Measurements from ENCODE around the gene AGBL4. TPM values are rescaled to one million over a fixed set of nuclear protein-coding genes. Genes with fewer than 3 reads are reported as not detected.
"Not testable (repeated sequence)": the region's sequence is repeated elsewhere in the genome, so short reads cannot be mapped to it uniquely, and the experiment has no call there.

The AGBL4 gene
- total RNA-seq, 1 experiment from 2014 or later, result 0.33 TPM

- Histone ChIP-seq H3K27me3 (ENCODE audit: low read length) (no peaks in the 10 kb centered on the region), H4K20me1 (ENCODE audit: low read length) (no peaks in the 10 kb centered on the region), H3K4me3 (ENCODE audit: low read length) (no peak overlapping the region), H3K79me2 (ENCODE audit: low read length) (no peaks in the 10 kb centered on the region), H3K36me3 (ENCODE audit: low read depth, low read length) (no peaks in the 10 kb centered on the region), H3K4me2 (ENCODE audit: low read length) (no peak overlapping the region), H3K4me1 (ENCODE audit: insufficient read depth, low read length) (peaks cover 1% of the 10 kb centered on the region; the same call in 1 of the 2 replicates), H3K9me2 (replicated peaks; ENCODE audit: low read length) (no peaks in the 10 kb centered on the region), H3F3A (ENCODE audit: low read length, unreplicated experiment) (no peaks in the 10 kb centered on the region), H3K9me3 (ENCODE audit: low read length) (0 out of 2 replicates have a peak, but pooled peaks cover 5% of the 10 kb centered on the region), H2AFZ (ENCODE audit: low read length) (no peak overlapping the region), H3K27ac (ENCODE audit: low read length) (no peak overlapping the region), H3K9ac (ENCODE audit: low read length) (no peak overlapping the region)
- BruUV-seq (replicated peaks), result no TSS peak
- POLR2A ChIA-PET (ENCODE audit: unreplicated experiment), result no interaction called here
- no peak for TF ChIP-seq EZH2phosphoT487 (IDR thresholded peaks at IDR 0.05; ENCODE audit: borderline replicate concordance, low read length)
- TF ChIP-seq CTCF (conservative IDR thresholded peaks at IDR 0.05; ENCODE audit: low read depth, low read length), result no peak
- TF ChIP-seq EZH2 (IDR thresholded peaks at IDR 0.05; ENCODE audit: low read length, unreplicated experiment), result no peak
- intact Hi-C loops (cut with micrococcal nuclease), result no loop called here
- DNase-seq (no peak), ATAC-seq (no peak)
- CTCF ChIA-PET, result no interaction called here
Measured at GRCh38 chr1:49293016-49293415, 730.7 kb downstream of the AGBL4 start.

GRCh38 chr1:49257211-49258049, 766.3 kb downstream of the AGBL4 start:
- H3K4me1 ChIP-seq (ENCODE audit: insufficient read depth, low read length); ATAC-seq; H3K4me2 ChIP-seq (ENCODE audit: low read length); CTCF ChIA-PET; H2AFZ ChIP-seq (ENCODE audit: low read length); intact Hi-C loops (cut with micrococcal nuclease); H3K9ac ChIP-seq (ENCODE audit: low read length); H3K36me3 ChIP-seq (ENCODE audit: low read depth, low read length); BruUV-seq (replicated peaks); H3K27me3 ChIP-seq (ENCODE audit: low read length); H3K4me3 ChIP-seq (ENCODE audit: low read length); H3K27ac ChIP-seq (ENCODE audit: low read length); H3K79me2 ChIP-seq (ENCODE audit: low read length); H3F3A ChIP-seq (ENCODE audit: low read length, unreplicated experiment); POLR2A ChIA-PET (ENCODE audit: unreplicated experiment); H3K9me2 ChIP-seq (replicated peaks; ENCODE audit: low read length); H4K20me1 ChIP-seq (ENCODE audit: low read length); DNase-seq: not testable (repeated sequence)
- H3K9me3 ChIP-seq (ENCODE audit: low read length), result peaks cover 13% of the 10 kb centered on the region; the same call in 1 of the 2 replicates

GRCh38 chr1:49252917-49253316, 770.8 kb downstream of the AGBL4 start:
- intact Hi-C loops (cut with micrococcal nuclease), result no loop called here
- Histone ChIP-seq H3K9ac (ENCODE audit: low read length) (no peak overlapping the region), H3K4me3 (ENCODE audit: low read length) (no peak overlapping the region), H3K4me1 (ENCODE audit: insufficient read depth, low read length) (no peaks in the 10 kb centered on the region), H3K27me3 (ENCODE audit: low read length) (no peaks in the 10 kb centered on the region), H3K79me2 (ENCODE audit: low read length) (no peaks in the 10 kb centered on the region), H3K9me2 (replicated peaks; ENCODE audit: low read length) (no peaks in the 10 kb centered on the region), H3K9me3 (ENCODE audit: low read length) (peaks cover 13% of the 10 kb centered on the region; the same call in 1 of the 2 replicates), H3F3A (ENCODE audit: low read length, unreplicated experiment) (no peaks in the 10 kb centered on the region), H3K27ac (ENCODE audit: low read length) (no peak overlapping the region), H2AFZ (ENCODE audit: low read length) (no peak overlapping the region), H3K36me3 (ENCODE audit: low read depth, low read length) (no peaks in the 10 kb centered on the region; the same call in 1 of the 2 replicates), H3K4me2 (ENCODE audit: low read length) (no peak overlapping the region), H4K20me1 (ENCODE audit: low read length) (no peaks in the 10 kb centered on the region)
- DNase-seq, result no peak
- TF ChIP-seq CTCF (conservative IDR thresholded peaks at IDR 0.05; ENCODE audit: low read depth, low read length) (no peak), EZH2 (IDR thresholded peaks at IDR 0.05; ENCODE audit: low read length, unreplicated experiment) (no peak), EZH2phosphoT487 (IDR thresholded peaks at IDR 0.05; ENCODE audit: borderline replicate concordance, low read length) (no peak)
- ChIA-PET POLR2A (ENCODE audit: unreplicated experiment) (no interaction called here), CTCF (no interaction called here)
- BruUV-seq (replicated peaks), result no TSS peak
- no peak for ATAC-seq
